GM21423 (cell line): ENCODE data around the gene ITGB6.
"Not testable (repeated sequence)": the region's sequence is repeated elsewhere in the genome, so short reads cannot be mapped to it uniquely, and the experiment has no call there.

Source experiments
- ATAC-seq: cut with Tn5 transposase; IDR thresholded peaks from one replicate; pipeline ENCODE4 v1.9.1; 2021; ENCODE audit warnings: mild to moderate bottlenecking, moderate library complexity; ENCODE audit not compliant: unreplicated experiment

The ITGB6 gene

DNA sequence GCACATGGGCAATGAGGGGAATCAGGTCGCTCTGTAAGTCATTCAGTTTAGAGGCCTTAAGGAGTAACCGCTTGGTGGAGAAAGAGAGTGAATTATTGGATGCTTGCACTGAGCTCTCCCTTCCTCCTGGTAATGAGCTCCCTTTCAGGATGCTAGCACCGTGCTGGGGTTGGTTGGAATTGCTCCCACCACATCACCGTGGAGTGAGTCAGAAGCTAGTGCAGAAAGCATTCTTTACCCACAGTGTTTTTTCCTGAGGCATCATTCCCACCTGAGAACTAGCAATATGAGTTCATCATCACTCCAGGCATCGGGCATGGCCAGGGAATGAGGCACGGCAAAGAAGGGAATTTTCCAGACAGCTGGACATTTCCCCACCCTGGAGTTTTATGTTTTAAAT is 57.6 kb downstream of the ITGB6 start:
- no peak for ATAC-seq

DNA sequence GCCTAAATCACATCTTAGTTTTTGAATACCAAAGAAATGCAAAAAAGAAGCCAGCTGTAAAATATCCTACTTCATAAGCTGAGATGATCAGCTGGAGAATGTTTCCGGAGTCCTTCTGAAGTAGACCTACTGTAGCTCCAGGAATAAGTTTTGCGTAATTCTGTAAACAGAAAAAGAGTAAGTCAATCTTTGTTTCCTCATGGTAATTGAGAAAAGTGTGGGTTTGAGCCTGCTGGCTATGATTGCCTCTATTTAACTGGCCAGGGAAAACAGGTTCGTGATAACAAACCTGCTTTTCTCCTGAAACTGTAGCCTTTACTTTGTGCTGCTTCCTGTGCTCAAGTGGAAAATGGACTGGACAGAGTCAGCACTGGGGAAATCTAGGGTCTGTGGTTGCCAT is 58.2 kb downstream of the ITGB6 start:
- no peak for ATAC-seq

- ATAC-seq: no peak
Measured at GRCh38 chr2:160141419-160141818, 58.7 kb downstream of the ITGB6 start.

DNA sequence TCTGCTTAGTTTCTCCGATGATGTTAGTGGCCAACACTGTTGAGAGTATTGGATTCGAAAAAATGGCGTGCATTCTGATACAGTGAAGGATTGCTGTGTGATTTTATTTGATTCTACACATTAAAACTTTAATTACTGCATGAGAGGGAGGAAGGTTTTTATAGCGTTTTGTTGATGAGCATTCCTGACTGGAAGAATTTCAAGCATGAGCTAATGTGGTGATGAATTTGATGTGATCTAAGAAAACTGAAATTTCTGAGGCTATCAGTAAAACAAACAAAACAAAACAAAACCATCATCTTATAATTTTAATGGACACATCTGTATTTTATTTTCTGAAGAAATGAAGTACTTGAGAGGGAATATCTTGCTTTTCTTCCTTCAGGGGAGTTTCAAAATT is 59.6 kb downstream of the ITGB6 start:
- ATAC-seq: no peak

GRCh38 chr2:160139991-160140390 is 60.1 kb downstream of the ITGB6 start:
- no peak for ATAC-seq

DNA sequence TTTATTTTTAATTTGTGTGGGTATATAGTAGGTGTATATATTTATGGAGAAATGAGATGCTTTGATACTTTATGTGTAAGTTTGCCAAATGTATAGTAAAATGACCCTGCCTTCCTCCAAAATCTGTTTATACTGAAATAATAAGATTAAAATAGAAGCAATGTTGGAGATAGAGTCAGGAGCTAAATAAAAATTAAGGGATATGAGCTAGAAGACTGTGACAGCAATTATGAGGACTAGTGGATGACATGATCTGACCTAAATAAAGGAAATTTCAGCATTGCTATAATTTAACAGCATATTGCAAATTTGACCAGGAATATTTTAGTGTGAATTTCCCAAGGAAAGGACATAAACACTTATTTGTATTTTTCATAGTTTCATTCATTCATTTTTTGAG is 60.7 kb downstream of the ITGB6 start:
- no peak for ATAC-seq

DNA sequence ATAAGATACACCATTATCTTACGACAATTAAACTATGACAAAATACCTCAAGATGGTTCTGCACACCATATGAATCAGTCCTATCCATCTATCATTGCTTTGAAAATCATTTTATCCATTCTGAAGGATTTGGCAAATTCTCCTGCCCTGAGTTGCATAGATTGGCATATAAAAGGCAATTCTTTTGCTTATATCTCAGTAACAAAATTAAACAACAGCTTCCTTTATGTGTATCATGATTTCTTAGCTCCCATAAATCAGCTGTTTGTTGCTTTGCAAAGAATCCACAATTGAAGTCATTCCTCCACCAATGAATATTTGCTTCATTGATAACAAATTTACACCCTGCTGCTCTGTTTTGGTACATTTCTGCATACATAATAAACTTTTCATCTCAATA is 61.7 kb downstream of the ITGB6 start:
- ATAC-seq: no peak

GRCh38 chr2:160137464-160137863 is 62.6 kb downstream of the ITGB6 start:
- no peak for ATAC-seq

- ATAC-seq: no peak
Measured at GRCh38 chr2:160132761-160133160, 67.3 kb downstream of the ITGB6 start.

GRCh38 chr2:160126756-160127155 is 73.3 kb downstream of the ITGB6 start:
- ATAC-seq: no peak

DNA sequence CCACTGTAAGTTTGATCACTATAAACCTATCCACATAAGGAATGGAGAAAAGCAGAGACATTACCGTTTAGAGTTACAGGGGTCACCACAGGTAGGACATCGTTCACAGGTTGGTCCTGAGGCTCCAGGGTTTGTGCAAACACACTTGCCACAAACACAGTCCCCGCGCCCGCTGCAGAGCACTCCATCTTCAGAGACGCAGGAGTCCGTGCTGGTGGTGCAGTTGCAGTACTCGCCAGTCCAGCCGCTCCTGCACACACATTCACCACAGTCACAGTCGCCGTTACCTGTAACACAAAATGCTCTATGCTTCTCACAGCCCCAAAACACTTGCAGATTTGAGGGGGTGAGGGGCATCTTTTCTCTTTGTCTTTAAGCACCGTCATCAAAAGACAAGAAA is 73.8 kb downstream of the ITGB6 start:
- no peak for ATAC-seq

DNA sequence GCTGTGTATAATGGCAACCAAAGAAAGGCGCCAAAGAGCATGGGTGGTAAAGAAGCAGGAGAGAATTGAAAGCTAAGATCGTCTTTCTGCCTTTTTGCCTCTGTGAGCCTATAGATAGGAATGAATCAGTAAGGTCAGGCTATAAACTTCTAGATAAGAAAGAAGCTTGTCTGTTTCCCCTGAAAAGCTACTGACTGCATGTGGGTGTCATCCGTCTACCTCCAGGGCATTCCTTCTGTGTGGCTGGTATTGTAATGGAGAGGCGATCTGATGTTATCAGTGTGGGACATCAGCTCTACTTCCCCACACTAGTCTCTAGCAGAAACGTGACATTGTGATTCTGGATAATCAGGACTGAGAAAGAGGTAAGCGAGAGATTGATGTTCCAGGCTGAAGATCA is 74.2 kb downstream of the ITGB6 start:
- ATAC-seq: no peak

DNA sequence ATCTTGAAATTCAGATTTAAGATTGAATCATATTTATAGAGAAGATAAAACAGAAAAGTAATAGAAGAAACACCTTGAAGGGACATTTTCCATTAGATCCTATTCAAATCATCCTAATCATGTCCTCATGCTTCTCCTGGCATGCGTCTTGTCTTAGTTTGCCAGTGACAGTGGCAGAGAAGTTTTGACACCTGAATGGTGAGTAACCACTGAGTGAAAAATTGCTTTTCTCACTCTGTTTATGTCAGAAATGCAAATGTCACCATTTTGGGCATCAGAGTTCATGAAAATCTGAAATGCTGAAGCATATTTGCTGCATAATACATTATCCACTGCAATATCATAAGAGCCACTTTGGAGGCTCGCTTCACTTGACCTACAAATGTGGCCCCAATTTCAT is 74.7 kb downstream of the ITGB6 start:
- ATAC-seq: no peak

DNA sequence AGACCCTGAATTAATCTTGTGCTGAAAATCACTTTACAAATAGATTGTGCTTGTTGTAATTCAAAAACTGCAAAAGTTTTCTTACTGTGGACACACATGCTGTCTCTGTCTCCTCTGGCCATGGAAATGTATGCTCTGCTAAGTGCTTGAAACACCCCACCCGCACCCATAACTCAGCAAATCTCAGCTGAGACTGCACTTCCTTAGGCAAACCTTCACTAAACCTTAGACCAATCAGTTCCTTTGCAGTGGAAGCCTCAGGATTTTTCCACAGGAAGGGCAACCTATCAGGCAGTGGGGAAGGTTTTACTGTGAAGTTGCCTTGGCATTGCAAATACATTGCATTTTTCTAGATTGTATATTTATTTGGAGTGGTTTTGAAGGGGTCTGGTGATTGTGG is 75.5 kb downstream of the ITGB6 start:
- no peak for ATAC-seq

- not testable (repeated sequence) for ATAC-seq
Measured at GRCh38 chr2:160114721-160115120, 85.4 kb downstream of the ITGB6 start.

DNA sequence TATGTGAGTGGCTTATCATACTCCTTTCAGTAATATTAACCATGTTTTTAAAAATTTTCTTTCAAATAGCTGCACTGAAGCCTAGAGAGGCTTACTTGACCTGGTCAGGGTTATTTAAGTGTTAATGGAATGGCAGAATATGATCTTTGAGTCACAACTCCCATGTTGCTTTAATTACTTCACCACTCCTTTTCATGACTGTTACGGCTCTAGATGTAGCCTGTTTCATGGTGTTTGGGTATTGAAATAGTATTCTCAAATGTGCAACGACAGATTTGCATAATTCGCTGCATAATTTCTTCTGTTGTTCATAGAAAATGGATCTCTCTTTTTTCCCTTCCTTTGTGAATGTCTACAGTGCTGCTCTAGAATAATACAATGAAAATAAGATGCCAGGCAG is 86.1 kb downstream of the ITGB6 start:
- no peak for ATAC-seq

DNA sequence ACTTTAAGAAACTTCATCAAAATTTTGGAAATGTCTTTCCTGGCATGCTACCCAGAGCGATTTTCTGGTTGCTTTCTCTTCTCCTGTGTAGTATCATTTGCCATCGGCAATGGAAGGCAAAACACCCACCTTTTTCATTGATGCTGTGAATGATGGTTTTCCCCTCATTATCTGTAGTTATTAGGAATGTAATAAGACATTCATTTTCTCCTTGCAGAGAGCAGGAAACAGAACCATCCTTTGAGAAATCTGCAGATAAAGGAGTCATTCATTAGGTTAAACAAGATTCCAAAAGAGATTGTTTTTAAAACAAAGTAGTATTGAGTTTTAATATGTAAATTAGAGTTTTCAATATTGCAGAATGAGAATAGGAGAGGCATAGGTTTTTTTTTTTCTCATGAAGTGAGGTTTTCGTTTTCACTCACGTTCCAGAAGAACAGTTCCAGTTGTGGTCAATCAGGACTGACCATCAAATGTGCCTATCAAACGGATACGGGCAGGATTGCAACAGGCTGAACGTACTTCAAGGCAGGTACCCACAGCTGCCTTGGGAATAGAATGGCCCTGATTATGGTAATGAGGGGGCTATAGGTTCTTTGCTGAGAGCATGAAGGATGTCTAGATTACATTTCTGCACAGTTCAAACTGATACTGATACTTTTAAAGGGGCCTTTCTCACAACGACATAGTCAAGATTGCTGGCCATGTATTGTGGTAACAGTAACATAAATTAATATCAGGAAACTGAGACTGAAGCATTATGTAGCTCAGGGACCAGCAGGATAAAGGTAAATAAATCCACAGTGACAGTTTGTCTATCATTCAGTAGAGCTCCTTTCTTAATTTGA is 87.9 kb downstream of the ITGB6 start:
- ATAC-seq: peak; percentile 68

DNA sequence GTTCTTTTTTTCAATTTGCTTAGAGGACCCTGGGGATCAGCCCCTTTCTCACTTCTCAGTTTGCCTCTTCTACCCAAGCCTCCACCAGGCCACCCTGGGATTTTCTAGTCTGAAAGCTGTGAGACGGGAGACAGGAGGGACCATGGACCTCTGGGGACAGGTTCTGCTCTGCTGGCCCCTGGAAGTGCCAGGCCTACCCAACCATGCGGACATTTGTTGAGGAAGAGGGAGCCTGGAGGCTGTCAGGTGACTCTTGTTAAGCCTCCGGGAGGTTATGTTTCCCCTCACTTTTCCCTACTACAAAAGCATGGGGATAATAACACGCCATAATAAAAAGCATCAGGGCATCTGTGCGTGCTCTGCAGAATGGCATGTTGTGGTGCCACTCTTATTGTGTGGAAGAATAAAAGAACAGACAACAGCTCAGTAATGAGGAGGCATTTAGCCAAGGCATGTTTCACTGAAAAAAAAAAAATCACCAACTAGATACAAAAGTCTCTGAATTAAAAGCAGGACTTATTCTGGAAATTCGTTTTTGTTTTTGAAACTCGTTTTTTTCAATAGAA is 89.3 kb downstream of the ITGB6 start:
- no peak for ATAC-seq

DNA sequence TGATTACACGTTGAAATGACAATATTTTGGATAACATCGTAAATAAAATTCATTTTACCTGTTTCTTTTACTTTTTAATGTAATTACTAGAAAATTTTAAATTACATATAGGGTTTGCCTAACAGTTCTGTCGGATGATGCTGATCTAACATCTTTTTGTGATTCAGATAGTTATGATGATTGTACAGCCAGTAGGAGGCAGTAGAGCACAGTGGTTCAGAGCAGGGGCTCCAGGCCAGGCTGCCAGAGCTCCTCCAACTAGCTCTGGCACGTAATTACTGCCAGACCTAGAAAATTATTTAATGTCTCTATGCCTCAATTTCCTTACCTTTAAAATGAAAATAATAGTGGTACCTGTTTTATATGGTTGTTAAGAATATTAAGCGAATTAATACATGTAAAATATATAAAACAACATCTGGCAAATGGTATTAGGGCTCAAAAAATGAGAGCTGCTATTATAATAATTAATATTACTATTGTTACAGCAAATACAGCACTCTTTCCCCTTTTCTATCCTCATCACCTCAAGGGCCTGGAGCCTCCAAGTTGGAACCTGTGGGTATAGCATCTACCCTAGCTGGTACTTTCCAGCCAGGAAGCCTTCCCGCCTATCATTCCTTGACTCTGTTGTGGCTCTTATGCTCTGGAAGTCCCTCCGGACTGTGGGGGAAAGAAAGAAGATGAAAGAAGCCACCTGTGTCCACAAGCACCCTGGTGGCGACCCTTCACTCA is 90.0 kb downstream of the ITGB6 start:
- peak; percentile 67 for ATAC-seq

DNA sequence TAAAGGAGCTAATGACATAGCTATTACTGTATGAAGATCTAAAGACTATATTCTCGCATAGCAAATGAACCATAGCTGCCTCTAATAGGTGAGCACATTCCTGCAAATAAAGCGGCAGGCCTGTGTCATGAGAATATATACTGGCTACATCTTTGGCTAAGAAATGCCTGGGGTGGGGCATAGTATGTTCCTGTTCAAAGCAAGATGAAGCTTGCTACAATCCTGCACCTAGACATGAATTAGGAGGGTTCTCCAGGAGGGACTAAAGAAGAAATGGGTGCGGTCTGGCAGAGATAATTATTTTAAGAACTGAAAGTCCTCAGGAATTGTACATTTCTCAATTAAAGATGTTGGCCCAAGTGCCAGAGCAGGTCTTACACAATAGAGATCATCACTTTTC is 90.8 kb downstream of the ITGB6 start:
- ATAC-seq: no peak

DNA sequence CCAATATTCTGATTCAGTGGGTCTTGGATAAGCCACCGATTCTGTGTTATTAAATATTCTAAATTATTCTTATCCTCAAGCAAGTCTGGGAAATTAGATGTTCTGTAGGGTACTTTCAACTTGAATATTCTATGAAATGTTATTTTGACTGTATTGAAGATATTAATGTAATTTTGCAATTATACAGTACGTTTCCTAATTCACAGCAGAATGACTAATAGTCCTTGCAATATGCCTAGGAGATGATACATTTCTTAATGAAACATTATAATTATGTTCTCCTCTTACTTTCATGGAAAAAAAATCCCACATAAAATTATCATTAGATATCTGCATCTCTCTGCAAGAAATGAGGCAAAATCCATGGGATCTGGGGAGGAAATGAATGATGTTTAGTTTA is 91.4 kb downstream of the ITGB6 start:
- ATAC-seq: no peak

- no peak for ATAC-seq
Measured at GRCh38 chr2:160105366-160105765, 94.7 kb downstream of the ITGB6 start.
